Naive B cell (primary cell): ENCODE data around the gene TM9SF2. TPM values are rescaled to one million over a fixed set of nuclear protein-coding genes. Genes with fewer than 3 reads are reported as not detected.
A peak's percentile ranks its signal among the peaks of the same experiment; 100 is the strongest.

ENCODE experiments used
- ATAC-seq, 2 donors: fragments of 150-1000 bp; cut with Tn5 transposase; 2 replicates each; pipeline ENCODE4 v1.10.0; 2021; ENCODE audit warnings: low read depth in 2 of 2, mild to moderate bottlenecking in 2 of 2, moderate library complexity in 2 of 2
- DNase-seq: peaks from one replicate; pipeline ENCODE4 v3.0.0; 2022
- H3K27ac Mint-ChIP-seq, 6 donors: one replicate each; pipeline ENCODE4 v1.8.0; 2020 to 2022; ENCODE audit warnings: mild to moderate bottlenecking in 6 of 6, mixed read lengths in 6 of 6, moderate library complexity in 5 of 6, inconsistent platforms in 2 of 6
- H3K27me3 Mint-ChIP-seq, 3 donors: one replicate each; pipeline ENCODE4 v1.8.0; 2021 to 2022; ENCODE audit warnings: mixed read lengths in 3 of 3, mild to moderate bottlenecking in 1 of 3
- H3K36me3 Mint-ChIP-seq, 2 donors: one replicate each; pipeline ENCODE4 v1.8.0; 2020 to 2022; ENCODE audit warnings: mixed read lengths in 2 of 2, inconsistent platforms in 1 of 2, mild to moderate bottlenecking in 1 of 2
- H3K4me1 Mint-ChIP-seq, 3 donors: one replicate each; pipeline ENCODE4 v1.8.0; 2020 to 2022; ENCODE audit warnings: mixed read lengths in 3 of 3, inconsistent platforms in 1 of 3, mild to moderate bottlenecking in 1 of 3, moderate library complexity in 1 of 3
- H3K4me3 Mint-ChIP-seq, 8 donors: one replicate each; pipeline ENCODE4 v1.8.0; 2020 to 2022; ENCODE audit warnings: mild to moderate bottlenecking in 8 of 8, mixed read lengths in 8 of 8, moderate library complexity in 8 of 8, inconsistent platforms in 2 of 8
- H3K9me3 Mint-ChIP-seq, 7 donors: one replicate each; pipeline ENCODE4 v1.8.0; 2020 to 2022; ENCODE audit warnings: mixed read lengths in 7 of 7, mild to moderate bottlenecking in 5 of 7, inconsistent platforms in 2 of 7, moderate library complexity in 1 of 7
- polyA plus RNA-seq, 6 donors: library from polyadenylated mRNA; unstranded; fragments of 300-500 nt; fragmentation: Illumina TruSeq; gene quantifications; one replicate each; pipeline ENCODE4 v1.2.3, GENCODE V29; 2021; ENCODE audit warnings: low read depth in 6 of 6

Gene TM9SF2
- polyA plus RNA-seq, 6 donors from 2014 or later: 60.7 to 140 (median 67.0) TPM

DNA sequence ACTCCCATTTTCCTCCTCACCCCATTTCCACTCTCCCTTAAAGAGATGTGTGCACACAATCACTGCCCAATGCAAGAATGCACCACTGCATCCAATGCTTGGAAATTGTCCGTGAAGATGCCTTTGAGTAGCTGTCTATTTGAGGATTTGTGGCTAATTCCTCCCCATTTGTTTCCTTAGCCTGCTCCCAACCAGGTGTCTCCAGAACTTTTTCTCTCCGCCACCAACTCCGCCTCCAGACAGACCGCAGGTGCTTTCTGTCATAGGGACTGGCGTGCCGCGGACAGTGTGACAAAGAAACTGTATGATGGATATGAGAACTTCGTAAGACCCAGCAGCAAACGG, 461 bp upstream of the TM9SF2 start:
- Mint-ChIP-seq H3K27ac (peak overlapping the region; percentile 98 to 99 (median 98)), H3K4me3 (peak overlapping the region; percentile 97 to 100 (median 98)), H3K9me3 (peaks cover 0 to 6% (median 0%) of the 10 kb centered on the region in 7 donors), H3K27me3 (no peaks in the 10 kb centered on the region), H3K36me3 (no peaks in the 10 kb centered on the region), H3K4me1 (peaks cover 57 to 87% (median 68%) of the 10 kb centered on the region in 3 donors)
- ATAC-seq (peak in 1 of 2 donors; percentile 2), DNase-seq (no peak)

GRCh38 chr13:99501848-99502301, 603 bp downstream of the TM9SF2 start:
- H3K9me3 Mint-ChIP-seq: peaks cover 0 to 6% (median 0%) of the 10 kb centered on the region in 7 donors
- DNase-seq (no peak), ATAC-seq (no peak)
- H3K27me3 Mint-ChIP-seq: no peaks in the 10 kb centered on the region
- H3K36me3 Mint-ChIP-seq: no peaks in the 10 kb centered on the region
- H3K27ac Mint-ChIP-seq: peak overlapping the region; percentile 98 to 99 (median 98)
- H3K4me1 Mint-ChIP-seq: peaks cover 58 to 87% (median 71%) of the 10 kb centered on the region in 3 donors
- peak overlapping the region; percentile 97 to 100 (median 98) for H3K4me3 Mint-ChIP-seq

- H3K9me3 Mint-ChIP-seq: peaks cover 0 to 6% (median 2%) of the 10 kb centered on the region in 7 donors
- no peak for DNase-seq
These were observed 4.6 kb downstream of the TM9SF2 start for GRCh38 chr13:99505814-99506269.

DNA sequence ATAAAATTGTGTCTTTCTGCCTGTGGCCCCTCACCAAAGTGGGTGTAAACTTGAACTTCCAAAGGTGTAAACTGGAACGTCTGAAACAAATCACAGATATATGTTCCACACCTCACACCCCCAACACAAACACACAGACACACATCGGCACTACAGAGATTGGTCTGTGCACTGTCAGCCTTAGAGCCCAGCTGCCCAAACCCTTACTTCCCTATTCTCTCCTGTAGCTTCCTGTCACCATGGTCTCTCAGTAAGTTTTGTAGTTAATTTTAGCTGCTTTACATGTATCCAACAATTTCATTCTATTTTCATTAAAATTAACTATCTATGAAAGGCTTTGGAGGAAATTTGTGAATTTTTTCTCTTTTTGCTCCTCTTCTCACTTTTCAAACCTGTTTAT, 5.4 kb downstream of the TM9SF2 start:
- ATAC-seq (peak; percentile 92 to 93), DNase-seq (peak; percentile 51)
- H3K36me3 Mint-ChIP-seq: peaks cover 0 to 11% of the 10 kb centered on the region in 2 donors
- H3K4me3 Mint-ChIP-seq: peak overlapping the region; percentile 8 to 89 (median 74)
- peaks cover 0 to 6% (median 2%) of the 10 kb centered on the region in 7 donors for H3K9me3 Mint-ChIP-seq
- H3K4me1 Mint-ChIP-seq: peaks cover 67 to 84% (median 69%) of the 10 kb centered on the region in 3 donors
- H3K27me3 Mint-ChIP-seq: no peaks in the 10 kb centered on the region
- peak overlapping the region; percentile 56 to 89 (median 82) for H3K27ac Mint-ChIP-seq

More at GRCh38 chr13:99505814-99506269, 4.6 kb downstream of the TM9SF2 start:
- Mint-ChIP-seq H3K27ac (peak overlapping the region; percentile 47 to 89 (median 76)), H3K4me3 (peak overlapping the region in 6 of 8 donors; percentile 11 to 73 (median 62)), H3K36me3 (peaks cover 0 to 11% of the 10 kb centered on the region in 2 donors), H3K4me1 (peaks cover 64 to 86% (median 69%) of the 10 kb centered on the region in 3 donors), H3K27me3 (no peaks in the 10 kb centered on the region)
- ATAC-seq: no peak

- Mint-ChIP-seq H3K4me3 (peak overlapping the region in 7 of 8 donors; percentile 57 to 89 (median 72)), H3K4me1 (peaks cover 71 to 81% (median 71%) of the 10 kb centered on the region in 3 donors), H3K36me3 (peaks cover 0 to 11% of the 10 kb centered on the region in 2 donors), H3K27ac (peak overlapping the region; percentile 33 to 89 (median 82)), H3K9me3 (peaks cover 0 to 6% (median 2%) of the 10 kb centered on the region in 7 donors), H3K27me3 (no peaks in the 10 kb centered on the region)
- ATAC-seq: peak in 1 of 2 donors; percentile 7
- no peak for DNase-seq
These were observed 5.8 kb downstream of the TM9SF2 start for GRCh38 chr13:99507054-99507453.

DNA sequence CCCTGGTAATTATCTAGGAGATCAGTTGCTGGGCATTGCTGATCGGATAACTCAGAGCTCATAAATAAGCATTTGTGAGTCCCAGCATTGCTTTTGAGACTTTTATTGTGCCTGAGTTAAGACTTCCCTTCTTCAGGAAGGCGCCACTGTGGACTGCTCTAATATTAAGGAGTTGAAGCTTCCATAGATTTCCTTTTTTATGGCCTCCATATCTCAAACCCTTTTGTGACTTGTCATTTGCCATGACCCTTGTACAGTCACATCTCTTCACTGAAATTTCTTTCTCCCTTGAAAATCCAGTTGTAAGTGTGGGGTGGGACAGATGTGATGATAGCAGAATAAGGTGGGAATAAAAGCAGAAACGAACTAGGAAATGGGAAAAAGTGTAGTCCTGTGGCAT, 6.3 kb downstream of the TM9SF2 start:
- ATAC-seq: no peak
- H3K27ac Mint-ChIP-seq: peak overlapping the region; percentile 48 to 86 (median 80)
- H3K36me3 Mint-ChIP-seq: peaks cover 0 to 11% of the 10 kb centered on the region in 2 donors
- H3K27me3 Mint-ChIP-seq: no peaks in the 10 kb centered on the region
- H3K4me1 Mint-ChIP-seq: peaks cover 71 to 80% (median 71%) of the 10 kb centered on the region in 3 donors
- peak overlapping the region; percentile 28 to 74 (median 56) for H3K4me3 Mint-ChIP-seq
- H3K9me3 Mint-ChIP-seq: peaks cover 0 to 6% (median 2%) of the 10 kb centered on the region in 7 donors
- DNase-seq: no peak

DNA sequence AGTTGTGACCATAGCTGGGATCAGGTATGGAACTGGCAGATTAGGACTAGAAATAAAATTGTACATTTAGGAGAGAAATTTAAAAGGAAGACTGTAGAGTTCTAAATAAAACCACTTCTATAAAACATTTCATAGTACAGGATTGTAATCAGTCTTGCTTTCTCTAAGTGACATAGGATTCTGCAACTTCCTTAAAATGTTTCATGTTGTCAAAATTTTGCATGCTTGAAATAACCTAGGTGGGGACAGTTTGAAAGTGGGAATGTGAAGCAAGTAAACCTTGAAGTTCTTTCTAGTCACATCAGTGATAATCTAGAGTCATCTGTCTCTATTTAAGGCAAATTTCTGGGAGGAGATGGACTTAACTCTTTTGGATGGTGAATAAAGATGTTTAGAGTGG, 6.7 kb downstream of the TM9SF2 start:
- Mint-ChIP-seq H3K27ac (peak overlapping the region; percentile 48 to 86 (median 80)), H3K4me3 (peak overlapping the region; percentile 28 to 74 (median 56)), H3K4me1 (peaks cover 74 to 81% (median 75%) of the 10 kb centered on the region in 3 donors), H3K9me3 (peaks cover 0 to 6% (median 2%) of the 10 kb centered on the region in 7 donors), H3K36me3 (peaks cover 0 to 11% of the 10 kb centered on the region in 2 donors), H3K27me3 (no peaks in the 10 kb centered on the region)
- DNase-seq (no peak), ATAC-seq (peak; percentile 22 to 40)

DNA sequence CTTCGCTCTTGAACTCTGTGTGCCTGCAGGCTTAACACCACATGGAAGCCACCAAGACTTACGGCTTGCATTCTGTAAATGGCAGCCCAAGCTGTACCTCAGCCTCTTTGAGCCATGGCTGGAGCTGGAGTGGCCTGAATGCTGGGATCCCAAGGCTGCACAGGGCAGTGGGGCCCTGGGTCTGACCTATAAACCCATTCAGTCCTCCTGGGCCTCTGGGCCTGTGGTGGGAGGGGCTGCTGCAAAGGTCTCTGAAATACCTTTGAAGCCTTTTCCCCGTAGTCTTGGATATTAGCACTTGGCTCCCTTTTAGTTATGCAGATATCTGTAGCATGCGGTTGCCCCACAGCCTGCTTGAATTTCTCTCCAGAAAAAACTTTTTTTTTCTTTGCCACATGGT, 8.2 kb downstream of the TM9SF2 start:
- Mint-ChIP-seq H3K27ac (peak overlapping the region in 1 of 6 donors; percentile 12), H3K9me3 (peaks cover 0 to 6% (median 2%) of the 10 kb centered on the region in 7 donors), H3K4me3 (no peak overlapping the region), H3K36me3 (peaks cover 0 to 11% of the 10 kb centered on the region in 2 donors), H3K4me1 (peaks cover 72 to 75% (median 74%) of the 10 kb centered on the region in 3 donors), H3K27me3 (no peaks in the 10 kb centered on the region)
- DNase-seq (no peak), ATAC-seq (no peak)

GRCh38 chr13:99514801-99515200, 13.5 kb downstream of the TM9SF2 start:
- Mint-ChIP-seq H3K4me3 (no peak overlapping the region), H3K9me3 (peaks cover 0 to 6% (median 0%) of the 10 kb centered on the region in 7 donors), H3K36me3 (peaks cover 0 to 8% of the 10 kb centered on the region in 2 donors), H3K4me1 (peaks cover 55 to 57% (median 55%) of the 10 kb centered on the region in 3 donors), H3K27me3 (no peaks in the 10 kb centered on the region), H3K27ac (peak overlapping the region in 1 of 6 donors; percentile 12)
- DNase-seq (no peak), ATAC-seq (no peak)

DNA sequence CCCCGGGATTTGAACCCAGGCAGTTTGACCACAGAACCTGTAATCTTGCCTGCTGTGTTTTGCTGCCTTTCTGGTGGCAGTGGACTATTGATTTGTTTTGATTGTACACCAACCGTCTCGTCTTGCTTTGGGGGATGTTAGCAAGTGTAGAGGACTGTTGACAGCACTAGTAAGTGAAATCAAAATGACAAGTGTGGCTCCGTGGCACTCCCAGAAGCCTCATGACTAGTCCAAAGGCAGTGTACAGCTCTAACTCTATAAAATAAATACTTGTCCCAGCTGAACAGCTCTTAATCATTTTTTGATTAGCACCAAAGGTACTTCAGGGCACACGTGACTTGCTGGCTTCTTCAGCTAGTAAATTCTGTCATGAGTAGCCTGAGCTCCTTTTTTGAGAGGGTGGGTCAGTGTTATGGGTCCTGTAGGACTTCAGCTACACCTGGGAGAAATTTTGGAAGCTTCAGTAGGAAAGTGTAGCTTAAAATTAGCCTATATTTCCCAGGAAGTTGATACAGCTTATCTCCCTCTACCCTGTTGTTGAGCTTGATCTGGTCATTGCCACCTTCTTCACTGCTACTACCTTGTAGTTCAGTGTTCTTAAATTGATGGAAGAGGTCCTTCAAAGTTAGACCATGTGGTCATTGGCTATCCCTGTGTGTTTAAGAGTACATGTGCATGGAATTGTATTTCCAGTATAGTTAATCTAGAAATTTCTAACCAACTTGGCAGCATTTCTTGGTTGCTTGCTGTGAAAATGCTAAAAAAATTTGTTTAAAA, 15.1 kb downstream of the TM9SF2 start:
- Mint-ChIP-seq H3K4me1 (peaks cover 42 to 44% (median 43%) of the 10 kb centered on the region in 3 donors), H3K27ac (peak overlapping the region in 1 of 6 donors; percentile 16), H3K9me3 (no peaks in the 10 kb centered on the region), H3K36me3 (peaks cover 3 to 5% of the 10 kb centered on the region in 2 donors), H3K27me3 (no peaks in the 10 kb centered on the region), H3K4me3 (no peak overlapping the region)
- DNase-seq (no peak), ATAC-seq (no peak)

DNA sequence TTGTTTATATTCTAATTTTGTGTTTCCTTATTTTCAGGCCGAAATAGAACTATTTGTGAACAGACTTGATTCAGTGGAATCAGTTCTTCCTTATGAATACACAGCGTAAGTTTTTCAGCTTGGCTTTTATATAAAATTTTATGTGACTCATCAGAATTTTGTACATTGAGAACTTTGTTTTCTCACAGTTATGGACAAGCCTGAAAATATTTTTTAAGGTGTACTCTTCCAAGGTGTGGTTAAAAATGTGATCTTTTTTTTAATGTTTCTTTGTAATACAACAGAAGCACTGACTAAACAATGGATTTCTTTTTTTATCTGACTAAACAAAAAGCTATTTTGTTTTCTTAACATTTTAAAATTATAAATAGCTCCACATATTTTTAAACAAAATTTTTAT, 16.3 kb downstream of the TM9SF2 start:
- no peaks in the 10 kb centered on the region for H3K27me3 Mint-ChIP-seq
- DNase-seq (no peak), ATAC-seq (no peak)
- H3K9me3 Mint-ChIP-seq: no peaks in the 10 kb centered on the region
- no peak overlapping the region for H3K4me3 Mint-ChIP-seq
- H3K4me1 Mint-ChIP-seq: peaks cover 30 to 35% (median 32%) of the 10 kb centered on the region in 3 donors
- H3K27ac Mint-ChIP-seq: no peak overlapping the region
- peaks cover 8 to 16% of the 10 kb centered on the region in 2 donors for H3K36me3 Mint-ChIP-seq

- H3K27me3 Mint-ChIP-seq: no peaks in the 10 kb centered on the region
- peaks cover 26 to 32% (median 28%) of the 10 kb centered on the region in 3 donors for H3K4me1 Mint-ChIP-seq
- H3K36me3 Mint-ChIP-seq: peaks cover 8 to 16% of the 10 kb centered on the region in 2 donors
- ATAC-seq (no peak), DNase-seq (no peak)
- peak overlapping the region in 1 of 6 donors; percentile 9 for H3K27ac Mint-ChIP-seq
- no peak overlapping the region for H3K4me3 Mint-ChIP-seq
- no peaks in the 10 kb centered on the region for H3K9me3 Mint-ChIP-seq
These were observed 16.7 kb downstream of the TM9SF2 start for GRCh38 chr13:99517984-99518383.

- Mint-ChIP-seq H3K4me1 (peaks cover 14 to 32% (median 32%) of the 10 kb centered on the region in 3 donors), H3K36me3 (peaks cover 41 to 46% of the 10 kb centered on the region in 2 donors)
These were observed 21.0 kb downstream of the TM9SF2 start for GRCh38 chr13:99522298-99522697.

More at GRCh38 chr13:99522298-99522697, 21.0 kb downstream of the TM9SF2 start:
- H3K27me3 Mint-ChIP-seq: no peaks in the 10 kb centered on the region
- no peak overlapping the region for H3K4me3 Mint-ChIP-seq
- H3K9me3 Mint-ChIP-seq: no peaks in the 10 kb centered on the region
- H3K27ac Mint-ChIP-seq: no peak overlapping the region
- ATAC-seq (no peak), DNase-seq (no peak)
